ENCODE measurements around the gene LNX1.

LNX1 gene

DNA sequence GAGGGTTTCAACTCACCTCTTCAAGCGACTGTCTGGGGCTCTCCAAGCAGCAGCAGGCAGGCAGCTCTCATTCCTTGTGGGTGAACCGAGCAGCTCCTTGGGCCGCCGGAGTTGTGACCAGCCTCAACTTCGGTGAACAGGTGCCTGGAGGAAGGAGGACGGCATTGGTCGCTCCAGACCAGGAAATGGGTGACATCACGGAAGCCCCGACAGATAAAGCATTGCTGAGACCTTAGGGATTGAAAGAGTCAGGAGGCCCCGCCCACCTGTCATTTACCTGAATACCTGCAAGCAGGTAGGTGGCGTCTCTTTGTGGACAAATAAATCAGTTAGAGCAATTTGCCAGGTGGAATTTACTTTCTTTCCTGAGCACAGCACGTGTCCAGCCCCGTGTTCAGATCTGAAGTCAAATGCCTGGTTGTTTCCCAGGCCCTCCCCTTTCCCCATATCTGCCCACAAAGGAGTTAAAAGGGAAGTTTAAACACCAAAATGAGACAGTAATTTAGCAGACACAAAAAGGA is at the start of gene LNX1:
LNX1 (minus strand) TSS at position 115 of the 521 bp plus-strand sequence. CDS start 17,484 bp downstream, outside the sequence.
- DNase-seq (ENCODE audit: extremely low read depth in 1 of 2, low read depth in 1 of 2): no peak

DNA sequence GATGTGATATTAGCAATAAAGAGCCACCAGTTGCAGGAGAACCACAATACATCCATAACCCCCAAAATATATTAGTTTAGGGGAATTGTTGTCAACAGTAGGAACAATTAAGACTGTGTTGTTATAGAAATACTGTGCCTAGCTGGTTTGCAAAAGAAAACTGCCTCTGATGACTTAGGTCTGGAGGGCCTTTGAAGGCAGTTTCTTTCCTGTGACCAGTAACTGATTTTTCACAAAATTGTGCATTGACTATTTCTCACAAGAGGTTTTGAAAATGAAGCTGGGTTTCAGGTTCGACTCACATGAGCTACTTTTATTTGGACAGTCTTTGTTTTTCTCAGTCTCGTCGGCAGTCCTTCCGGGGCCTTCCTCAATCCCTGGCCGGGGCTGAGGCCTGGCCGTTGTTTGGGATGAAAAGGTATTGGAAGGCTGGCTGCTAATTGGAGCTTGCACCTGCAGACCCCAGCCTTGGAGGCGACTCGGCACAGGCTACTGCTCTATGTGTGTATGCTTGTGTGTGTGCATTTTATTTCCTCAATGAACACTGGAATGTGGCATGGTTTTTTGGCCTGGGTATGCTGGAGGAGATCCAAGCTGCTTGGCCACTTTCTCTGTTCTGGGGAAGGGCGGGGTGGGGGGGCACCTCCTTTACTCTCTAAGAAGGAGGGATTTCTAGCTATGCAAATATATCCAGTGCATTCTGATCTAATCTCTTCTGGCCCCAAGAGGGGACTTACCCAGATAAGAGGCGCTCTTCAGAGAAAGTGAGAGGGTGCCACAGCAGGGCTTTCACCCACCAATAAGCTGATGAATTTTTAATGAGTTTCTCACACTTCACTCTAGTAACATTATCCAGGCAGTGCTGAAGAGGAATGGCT is 49.5 kb upstream of the LNX1 start:
- DNase-seq (ENCODE audit: extremely low read depth in 1 of 2, low read depth in 1 of 2): no peak

DNA sequence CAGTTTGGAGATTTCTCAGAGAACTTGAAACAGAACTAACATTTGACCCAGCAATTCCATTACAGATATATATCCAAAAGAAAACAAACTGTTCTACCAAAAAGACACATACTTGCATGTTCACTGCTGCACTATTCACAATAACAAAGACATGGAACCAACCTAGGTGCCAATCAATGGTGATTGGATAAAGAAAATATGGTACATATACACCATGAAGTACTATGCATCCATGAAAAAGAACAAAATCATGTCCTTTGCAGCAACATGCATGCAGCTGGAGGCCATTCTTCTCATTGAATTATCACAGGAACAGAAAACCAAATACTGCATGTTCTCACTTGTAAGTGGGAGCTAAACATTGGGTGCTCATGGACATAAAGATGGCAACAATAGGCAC is 47.6 kb upstream of the LNX1 start:
- no peak for DNase-seq (ENCODE audit: extremely low read depth in 1 of 2, low read depth in 1 of 2)

DNA sequence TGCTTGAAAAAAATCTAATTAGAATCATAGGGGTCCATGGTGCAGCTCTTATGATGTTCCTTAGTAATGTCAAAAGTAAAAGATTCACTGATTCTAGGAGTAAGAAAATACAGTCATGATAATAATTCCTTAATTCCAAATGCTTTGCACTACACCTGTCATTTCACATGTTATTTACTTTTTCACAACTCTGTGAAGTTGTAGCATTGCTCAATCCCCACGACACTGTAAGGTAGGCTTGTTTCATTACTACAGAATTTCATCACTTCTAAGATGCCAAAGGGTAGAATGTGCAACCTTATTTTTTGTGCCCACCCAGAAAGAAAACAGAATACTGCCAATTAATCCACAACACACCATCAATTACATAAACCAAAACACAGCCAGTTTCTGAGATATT is 46.1 kb upstream of the LNX1 start:
- DNase-seq (ENCODE audit: extremely low read depth in 1 of 2, low read depth in 1 of 2): no peak

DNA sequence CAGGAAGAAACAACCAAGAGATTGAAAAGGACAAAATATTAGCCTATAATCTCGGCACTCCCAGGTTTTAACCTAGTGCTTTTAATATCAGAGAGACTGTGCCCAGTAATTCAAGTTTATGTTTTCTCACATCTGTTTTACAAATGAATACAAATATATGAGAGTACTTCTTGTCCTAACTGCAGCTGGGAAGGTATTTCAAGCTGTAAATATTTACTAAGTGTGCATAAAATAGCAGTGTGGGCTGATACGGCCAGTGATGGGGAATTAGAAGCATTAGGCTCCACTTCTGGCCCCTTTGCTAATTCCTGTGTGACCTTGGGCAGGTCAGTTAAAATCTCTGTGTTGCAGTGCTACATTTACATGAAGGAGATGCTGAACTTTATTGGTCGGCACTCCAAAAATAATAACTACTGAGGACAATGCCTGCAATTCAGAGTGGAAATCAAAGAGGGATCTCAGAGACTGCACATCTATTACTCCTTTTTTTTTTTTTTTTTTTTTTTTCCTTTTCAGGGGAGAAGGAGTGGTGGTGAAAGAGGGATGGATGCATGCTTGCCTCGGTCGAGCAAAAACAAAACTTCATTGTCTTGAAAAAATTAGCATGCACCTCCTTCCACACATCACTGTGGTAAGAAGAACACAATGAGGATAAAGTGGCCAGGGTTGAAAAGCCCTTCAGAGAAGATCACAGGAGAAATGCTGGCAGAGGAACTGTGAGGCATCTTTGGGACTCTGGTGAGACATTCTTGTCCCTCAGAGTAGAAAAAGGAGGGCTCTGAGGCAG is 44.6 kb upstream of the LNX1 start:
- no peak for DNase-seq (ENCODE audit: extremely low read depth in 1 of 2, low read depth in 1 of 2)

DNA sequence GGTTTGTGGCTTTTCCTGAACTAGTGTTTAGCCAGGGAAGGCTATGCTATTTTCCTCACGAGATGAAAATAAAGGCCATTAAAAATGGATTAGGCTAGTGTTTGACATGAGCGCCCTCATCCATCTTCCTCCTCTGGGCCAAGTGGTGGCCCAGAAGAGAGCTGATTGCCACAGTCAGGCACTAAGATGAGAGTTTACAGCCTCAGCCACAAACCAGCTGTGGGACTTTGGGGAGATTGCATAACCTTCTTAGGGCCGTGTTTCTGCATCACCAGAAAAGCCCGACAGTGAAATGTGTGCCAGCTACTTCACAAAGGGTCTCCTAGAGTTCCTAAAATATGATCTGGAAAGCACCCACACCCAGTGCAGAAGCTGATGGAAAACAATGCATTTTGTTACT is 42.3 kb upstream of the LNX1 start:
- no peak for DNase-seq (ENCODE audit: extremely low read depth in 1 of 2, low read depth in 1 of 2)

DNA sequence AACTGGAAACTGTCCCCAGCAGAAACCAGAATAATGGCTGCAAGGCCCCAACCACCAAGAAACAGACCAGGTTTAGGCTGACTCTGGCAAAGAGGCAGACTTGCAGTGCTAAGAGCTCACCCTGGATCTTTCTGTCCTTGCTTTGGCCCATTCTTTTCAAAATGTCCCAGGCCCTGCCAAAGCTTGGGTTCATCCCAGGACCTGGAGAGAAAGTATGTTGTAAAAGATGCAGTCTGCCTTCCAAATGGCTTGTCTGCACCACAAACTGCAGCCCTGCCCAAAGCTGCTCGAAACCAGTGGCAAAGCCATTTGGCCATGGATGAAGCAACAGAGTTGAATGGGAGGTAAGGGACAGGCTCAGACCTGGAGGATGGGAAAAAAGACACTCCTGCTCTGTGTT is 38.0 kb upstream of the LNX1 start:
- DNase-seq (ENCODE audit: extremely low read depth in 1 of 2, low read depth in 1 of 2): no peak

DNA sequence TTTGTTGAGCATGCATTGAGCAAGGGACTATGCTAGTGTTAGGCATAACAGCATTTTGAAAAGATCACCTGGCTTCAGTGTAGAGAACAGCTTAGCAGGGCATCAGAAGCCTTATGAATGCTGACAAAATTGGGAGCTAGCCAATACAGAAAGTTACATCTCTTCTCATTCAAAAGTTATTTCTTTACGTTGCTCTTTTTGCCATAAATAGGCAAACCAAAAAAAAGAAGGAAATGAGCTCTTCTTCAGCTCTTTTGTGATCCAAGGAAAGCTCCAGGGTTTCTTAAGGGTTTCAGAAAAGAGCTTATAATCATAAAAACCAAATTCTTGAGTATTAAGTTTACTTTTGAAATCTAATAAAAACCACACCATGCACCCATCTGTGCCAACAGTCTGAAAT is 35.2 kb upstream of the LNX1 start:
- DNase-seq (ENCODE audit: extremely low read depth in 1 of 2, low read depth in 1 of 2): no peak

DNA sequence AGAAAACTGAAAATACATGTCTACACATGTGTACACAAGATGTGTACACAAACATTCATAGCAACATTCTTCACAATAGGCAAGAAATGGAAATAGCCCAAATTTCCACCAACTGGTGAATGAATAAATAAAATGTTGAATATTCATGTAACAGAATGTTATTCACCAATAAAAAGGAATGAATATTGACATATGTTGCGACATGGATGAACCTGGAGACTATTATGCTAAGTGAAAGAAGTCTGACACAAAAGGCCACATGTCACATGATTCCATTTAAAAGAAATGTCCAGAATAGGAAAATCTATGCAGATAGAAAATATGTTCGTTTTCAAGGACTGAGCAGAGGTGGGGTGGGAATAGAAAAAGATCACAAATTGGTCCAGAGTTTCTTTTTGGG is 34.6 kb upstream of the LNX1 start:
- no peak for DNase-seq (ENCODE audit: extremely low read depth in 1 of 2, low read depth in 1 of 2)

DNA sequence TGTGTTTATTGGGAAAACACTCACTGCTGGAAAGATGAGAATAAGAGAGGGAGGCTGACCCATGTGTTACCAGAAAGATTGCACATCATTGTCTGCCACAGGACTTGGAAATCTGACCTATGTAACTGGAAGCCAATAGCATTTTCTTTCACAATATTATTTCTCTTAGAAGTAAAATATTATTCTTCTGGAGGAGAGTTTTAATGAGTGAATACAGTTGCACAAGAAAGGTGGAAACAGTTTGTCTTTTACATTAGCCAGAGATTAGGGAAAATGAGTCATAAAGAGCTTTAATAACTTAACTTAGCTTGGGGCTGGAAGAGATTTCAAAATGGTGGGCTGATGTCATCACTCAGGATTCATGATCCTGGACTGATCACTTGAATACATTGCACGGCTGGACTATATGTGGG is 31.5 kb upstream of the LNX1 start:
- DNase-seq (ENCODE audit: extremely low read depth in 1 of 2, low read depth in 1 of 2): no peak

DNA sequence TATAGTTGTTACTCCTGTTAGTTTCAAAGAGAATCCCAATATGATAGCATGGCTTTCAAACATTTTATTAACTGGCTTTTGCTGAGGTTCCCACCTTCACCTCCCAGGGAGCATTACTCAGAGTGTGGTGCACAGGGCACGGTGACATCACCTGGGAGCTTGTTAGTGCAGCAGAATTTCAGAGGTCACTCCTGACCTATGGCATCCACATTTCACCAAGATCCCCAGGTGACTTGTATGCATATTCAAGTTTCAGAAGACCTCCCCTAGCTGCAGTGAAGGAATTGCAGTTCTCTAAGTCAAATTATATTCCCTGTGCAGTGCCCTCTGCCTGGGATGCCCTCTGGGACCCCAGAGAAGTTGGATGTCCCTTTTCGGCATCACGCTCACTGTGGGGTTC is 29.7 kb upstream of the LNX1 start:
- no peak for DNase-seq (ENCODE audit: extremely low read depth in 1 of 2, low read depth in 1 of 2)

DNA sequence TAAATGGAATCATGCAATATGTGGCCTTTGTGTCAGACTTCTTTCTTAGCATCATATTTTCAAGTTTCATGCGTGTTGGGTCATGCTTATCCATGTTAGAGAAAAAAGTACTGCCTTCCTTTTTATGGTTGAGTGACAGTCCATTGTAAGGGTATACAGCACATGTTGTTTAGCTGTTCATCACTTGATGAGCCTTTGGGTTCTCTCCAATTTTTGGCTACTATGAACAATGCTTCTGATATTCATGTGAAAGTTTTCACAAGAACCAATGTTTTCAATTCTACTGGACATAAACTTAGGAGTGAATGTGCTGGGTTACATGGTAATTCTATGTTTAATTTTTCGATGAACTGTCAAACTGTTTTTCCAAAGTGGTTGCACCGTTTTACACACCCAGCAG is 28.1 kb upstream of the LNX1 start:
- DNase-seq (ENCODE audit: extremely low read depth in 1 of 2, low read depth in 1 of 2): no peak

DNA sequence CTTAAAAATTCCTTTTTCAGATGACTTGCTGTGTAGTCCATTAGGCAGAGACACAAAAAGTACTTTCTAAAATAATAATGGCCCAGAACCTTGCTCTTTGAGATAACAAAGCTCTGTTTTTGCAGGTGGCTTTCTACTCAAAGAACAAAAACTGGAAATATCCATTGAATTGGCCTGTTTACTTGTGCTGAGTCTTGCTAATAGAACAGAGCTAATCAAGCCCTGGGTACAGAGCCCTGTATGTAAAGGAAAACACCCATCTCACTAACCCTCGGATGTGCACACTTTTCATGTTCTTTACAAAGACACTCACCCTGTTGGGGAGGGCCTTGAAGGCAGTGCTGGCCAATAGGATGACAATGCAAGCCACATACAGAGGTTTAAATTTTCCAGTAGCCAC is 27.0 kb upstream of the LNX1 start:
- DNase-seq (ENCODE audit: extremely low read depth in 1 of 2, low read depth in 1 of 2): no peak

DNA sequence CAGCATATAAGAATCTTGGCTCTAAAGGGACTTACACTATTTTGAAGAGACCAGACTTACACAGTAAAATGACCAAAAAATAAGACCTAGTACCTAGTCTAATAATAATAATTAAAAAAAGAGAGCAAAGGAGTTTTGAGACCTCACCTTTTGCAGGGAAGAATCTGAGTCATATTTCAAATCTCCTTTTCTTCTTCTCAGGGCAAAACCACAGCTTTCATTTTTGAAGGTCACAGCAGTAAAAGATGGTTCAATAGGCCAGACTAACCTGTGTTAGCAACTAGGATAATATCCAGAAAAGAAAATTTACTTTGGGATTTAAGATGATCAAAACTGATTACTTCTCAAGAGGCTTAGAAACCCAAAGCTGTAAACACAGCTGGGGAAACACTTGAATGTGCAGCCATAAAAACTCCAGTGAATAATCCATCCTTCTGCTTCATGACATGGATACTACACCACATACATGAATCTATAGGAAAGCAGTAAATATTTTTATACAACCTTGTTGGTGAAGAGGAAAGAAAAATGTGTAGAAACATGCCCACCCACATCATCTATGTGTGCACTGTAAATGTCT is 25.9 kb upstream of the LNX1 start:
- no peak for DNase-seq (ENCODE audit: extremely low read depth in 1 of 2, low read depth in 1 of 2)

DNA sequence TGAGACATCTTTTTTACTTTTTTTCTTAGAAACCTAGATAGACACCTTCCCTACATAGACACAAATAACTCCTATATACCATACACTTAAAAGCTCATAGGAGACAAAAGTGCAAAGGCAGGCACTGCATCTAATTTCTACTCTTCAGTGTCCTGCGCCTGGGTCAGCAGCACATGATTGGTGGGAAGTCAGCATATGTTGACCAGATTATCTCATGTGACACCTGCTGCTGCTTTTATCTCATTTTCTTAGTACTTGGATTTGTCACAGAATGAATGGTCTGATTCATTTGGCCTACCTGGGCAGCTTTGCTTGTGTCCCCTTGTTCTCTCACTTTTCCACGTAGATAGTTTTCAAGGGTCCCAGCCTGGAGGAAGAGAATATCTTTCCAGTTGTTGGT is 24.9 kb upstream of the LNX1 start:
- no peak for DNase-seq (ENCODE audit: extremely low read depth in 1 of 2, low read depth in 1 of 2)

DNA sequence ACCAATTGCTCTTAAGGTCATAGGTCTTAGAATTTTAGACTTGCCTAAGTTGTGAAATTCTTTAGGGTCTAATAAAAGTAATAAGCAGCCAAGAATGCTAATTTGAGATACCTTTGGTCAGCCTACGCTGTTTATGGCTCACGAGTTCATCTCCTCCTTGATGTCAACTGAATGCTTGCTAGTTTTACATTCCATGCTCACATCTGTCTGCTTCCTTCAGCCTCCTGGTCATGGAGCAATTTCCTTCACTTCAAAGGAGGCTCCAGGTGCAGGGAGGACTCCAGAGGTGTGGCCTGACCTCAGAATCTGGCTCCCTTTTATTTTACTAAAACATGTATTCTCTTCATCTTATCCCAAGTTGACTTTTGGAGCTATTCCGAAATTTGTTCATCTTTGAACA is 23.3 kb upstream of the LNX1 start:
- DNase-seq (ENCODE audit: extremely low read depth in 1 of 2, low read depth in 1 of 2): no peak

DNA sequence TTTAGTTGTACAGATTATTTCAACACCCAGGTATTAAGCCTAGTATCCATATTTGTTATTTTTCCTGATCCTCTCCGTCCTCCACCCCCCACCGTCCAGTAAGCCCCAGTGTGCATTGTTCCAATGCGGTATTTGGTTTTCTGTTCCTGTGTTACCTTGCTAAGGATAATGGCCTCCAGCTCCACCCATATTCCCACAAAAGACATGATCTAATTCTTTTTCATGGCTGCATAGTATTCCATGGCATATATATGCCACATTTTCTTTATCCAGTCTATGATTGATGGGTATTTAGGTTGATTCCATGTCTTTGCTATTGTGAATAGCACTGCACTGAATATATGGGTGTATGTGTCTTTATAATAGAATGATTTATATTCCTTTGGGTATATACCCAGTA is 22.1 kb upstream of the LNX1 start:
- DNase-seq (ENCODE audit: extremely low read depth in 1 of 2, low read depth in 1 of 2): no peak

DNA sequence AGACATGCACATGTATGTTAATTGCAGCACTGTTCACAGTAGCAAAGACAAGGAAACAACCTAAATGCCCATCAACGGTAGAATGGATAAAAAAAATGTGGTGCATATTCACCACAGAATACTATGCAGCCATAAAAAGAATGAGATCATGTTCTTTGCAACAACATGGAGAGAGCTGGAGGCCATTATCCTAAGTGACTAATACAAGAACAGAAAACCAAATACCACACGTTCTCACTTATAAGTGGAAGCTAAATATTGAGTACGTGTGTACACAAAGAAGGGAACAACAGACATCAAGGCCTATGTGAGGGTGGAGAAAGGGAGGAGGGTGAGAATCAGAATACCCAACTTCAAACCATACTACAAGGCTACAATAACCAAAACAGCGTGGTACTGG is 17.4 kb upstream of the LNX1 start:
- DNase-seq (ENCODE audit: extremely low read depth in 1 of 2, low read depth in 1 of 2): no peak

DNA sequence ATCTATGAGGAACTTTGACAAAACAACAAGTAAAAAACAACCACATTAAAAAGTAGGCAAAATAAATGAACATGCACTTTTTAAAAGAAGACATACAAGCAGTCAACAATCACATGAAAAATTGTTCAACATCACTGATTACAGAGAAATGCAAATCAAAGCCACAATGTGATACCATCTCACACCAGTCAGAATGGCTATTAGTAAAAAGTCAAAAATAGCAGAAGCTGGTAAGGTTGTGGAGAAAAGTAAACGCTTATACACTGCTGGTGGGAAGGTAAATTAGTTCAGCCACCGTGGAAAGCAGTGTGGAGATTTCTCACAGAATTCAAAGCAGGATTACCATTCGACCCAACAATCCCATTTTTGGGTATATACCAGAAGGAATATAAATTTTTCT is 17.0 kb upstream of the LNX1 start:
- DNase-seq (ENCODE audit: extremely low read depth in 1 of 2, low read depth in 1 of 2): no peak

DNA sequence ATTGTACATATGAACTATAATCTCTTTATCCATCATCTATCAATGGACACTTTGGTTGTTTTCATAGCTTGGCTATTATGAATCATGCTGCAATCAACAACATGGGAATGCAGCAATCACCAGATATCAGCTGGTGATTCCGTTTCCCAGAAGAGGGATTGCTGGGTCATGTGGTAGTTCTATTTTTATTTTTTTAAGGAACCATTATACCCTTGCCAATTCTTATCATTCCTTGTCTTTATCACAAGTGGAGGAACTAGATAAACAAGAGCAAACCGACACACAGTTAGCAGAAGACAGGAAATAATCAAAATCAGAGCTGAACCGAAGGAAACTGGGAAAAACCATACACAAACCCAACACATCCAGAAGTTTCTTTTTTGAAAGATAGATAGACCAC is 14.5 kb upstream of the LNX1 start:
- no peak for DNase-seq (ENCODE audit: extremely low read depth in 1 of 2, low read depth in 1 of 2)

DNA sequence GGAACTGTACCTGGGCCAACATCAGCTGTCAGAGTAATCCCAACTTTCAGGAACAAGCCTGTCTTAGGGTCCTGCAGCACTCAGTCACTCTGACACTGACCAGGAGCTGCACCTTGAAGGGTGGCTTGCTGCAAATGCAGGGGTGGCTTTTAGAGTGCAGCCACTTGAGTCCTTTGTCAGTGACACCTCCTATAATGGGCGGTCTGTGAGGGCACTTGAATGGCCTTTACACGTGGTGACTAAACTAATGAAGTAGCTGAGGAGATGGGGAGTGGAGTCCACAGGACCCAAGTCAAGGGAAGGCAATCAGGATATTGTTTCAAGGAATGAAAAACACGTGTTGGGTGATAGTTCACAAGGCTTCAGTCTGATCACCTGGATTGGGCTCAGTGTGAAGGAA is 11.1 kb upstream of the LNX1 start:
- no peak for DNase-seq (ENCODE audit: extremely low read depth in 1 of 2, low read depth in 1 of 2)

Data from activated CD8-positive, alpha-beta memory T cell treated with anti-CD3 and anti-CD28 coated beads for 1 hour (primary cell).